NCI-H345 treated with DMSO at 0.1 percent for 48 hours (cell line): Measurements from ENCODE around the gene MS4A3.
"Not testable (repeated sequence)": the region's sequence is repeated elsewhere in the genome, so short reads cannot be mapped to it uniquely, and the experiment has no call there.

Experiments used
- DNase-seq: peaks from one replicate; lab custom pipeline; 2025; ENCODE audit not compliant: unreplicated experiment; lab: John Stamatoyannopoulos, UW

Gene MS4A3

GRCh38 chr11:60056349-60056969 is at the start of gene MS4A3:
TSS of gene MS4A3 (plus strand) at chr11:60056665. CDS start at chr11:60061161, 4,496 bp downstream.
- DNase-seq, result no peak

- no peak for DNase-seq
These were observed 39.6 kb upstream of the MS4A3 start, which contains the start of gene OOSP4B for GRCh38 chr11:60016881-60017280. TSS of gene OOSP4B (plus strand) at chr11:60017181.

GRCh38 chr11:60018058-60018457 is 38.4 kb upstream of the MS4A3 start:
- no peak for DNase-seq

GRCh38 chr11:60020376-60020775 is 36.1 kb upstream of the MS4A3 start:
- DNase-seq, result not testable (repeated sequence)

- DNase-seq, result no peak
These were observed 27.3 kb upstream of the MS4A3 start for GRCh38 chr11:60029015-60029632.

GRCh38 chr11:60040109-60040508 is 16.4 kb upstream of the MS4A3 start, which contains the start of gene OOSP2:
TSS of gene OOSP2 (plus strand) at chr11:60040409. CDS start at chr11:60040460, 51 bp downstream.
- no peak for DNase-seq

- DNase-seq, result not testable (repeated sequence)
These were observed 6.0 kb upstream of the MS4A3 start for GRCh38 chr11:60050422-60050821.

- DNase-seq, result not testable (repeated sequence)
These were observed 5.6 kb upstream of the MS4A3 start for GRCh38 chr11:60050839-60051238.

GRCh38 chr11:60059052-60059451 is 2.6 kb downstream of the MS4A3 start:
- no peak for DNase-seq

- no peak for DNase-seq
These were observed 3.2 kb downstream of the MS4A3 start for GRCh38 chr11:60059521-60060240.

GRCh38 chr11:60064111-60064510 is 7.6 kb downstream of the MS4A3 start:
- no peak for DNase-seq

- no peak for DNase-seq
These were observed 9.3 kb downstream of the MS4A3 start for GRCh38 chr11:60065801-60066200.

- no peak for DNase-seq
These were observed 13.0 kb downstream of the MS4A3 start for GRCh38 chr11:60069450-60069849.

- not testable (repeated sequence) for DNase-seq
These were observed 15.2 kb downstream of the MS4A3 start for GRCh38 chr11:60071644-60072043.

- DNase-seq, result no peak
These were observed 20.9 kb downstream of the MS4A3 start for GRCh38 chr11:60077216-60077817.

GRCh38 chr11:60077981-60078380 is 21.5 kb downstream of the MS4A3 start:
- no peak for DNase-seq

GRCh38 chr11:60078745-60079144 is 22.3 kb downstream of the MS4A3 start:
- DNase-seq, result no peak

- no peak for DNase-seq
These were observed 24.1 kb downstream of the MS4A3 start for GRCh38 chr11:60080535-60080934.

GRCh38 chr11:60084631-60085273 is 28.3 kb downstream of the MS4A3 start:
- no peak for DNase-seq

GRCh38 chr11:60085909-60086308 is 29.4 kb downstream of the MS4A3 start:
- no peak for DNase-seq

GRCh38 chr11:60087239-60087638 is 30.8 kb downstream of the MS4A3 start:
- no peak for DNase-seq
